HCT116 (cell line): ENCODE results near the gene SELENOM.

ENCODE experiments used
- CTCF ChIP-seq, 3 experiments: fragments of 200-600 bp in 1 of 3; sonication (generic) in 1 of 3; IDR thresholded peaks in 2 of 3; conservative IDR thresholded peaks in 1 of 3; 2 replicates each; pipeline ENCODE4 v1.5.1; 2012 to 2017; ENCODE audit warnings: low read depth in 2 of 3, low read length in 2 of 3, antibody characterized with exemption in 1 of 3, borderline replicate concordance in 1 of 3, control low read depth in 1 of 3, mild to moderate bottlenecking in 1 of 3, mixed read lengths in 1 of 3, mixed run types in 1 of 3, moderate library complexity in 1 of 3; ENCODE audit not compliant: insufficient read depth in 1 of 3
- EGR1 ChIP-seq: IDR thresholded peaks from 2 replicates; pipeline ENCODE4 v1.6.1; 2012; ENCODE audit warnings: low read depth
- EZH2 ChIP-seq: fragments of 200-600 bp; sonication (generic); IDR thresholded peaks from 2 replicates; pipeline ENCODE4 v1.6.1; 2017; ENCODE audit warnings: antibody characterized with exemption, mixed run types
- FOSL1 ChIP-seq: IDR thresholded peaks from 2 replicates; pipeline ENCODE4 v1.6.1; 2012; ENCODE audit warnings: low read depth
- MAX ChIP-seq: IDR thresholded peaks from 2 replicates; pipeline ENCODE4 v1.6.1; 2012
- POLR2A ChIP-seq: IDR thresholded peaks from 2 replicates; pipeline ENCODE4 v1.7.0; 2011; ENCODE audit warnings: borderline replicate concordance; ENCODE audit not compliant: insufficient read depth, insufficient read length; ENCODE audit errors: extremely low read depth
- POLR2AphosphoS5 ChIP-seq: IDR thresholded peaks from 2 replicates; pipeline ENCODE4 v1.6.1; 2011; ENCODE audit warnings: mild to moderate bottlenecking, low read depth, low read length, moderate library complexity
- SIN3A ChIP-seq: IDR thresholded peaks from 2 replicates; pipeline ENCODE4 v1.6.1; 2012; ENCODE audit warnings: low read depth
- ZNF274 ChIP-seq: fragments of 200-500 bp; sonication (Bioruptor generic); IDR thresholded peaks from 2 replicates; pipeline ENCODE4 v1.6.1; 2014; ENCODE audit warnings: mild to moderate bottlenecking, low read depth, low read length, inconsistent platforms
- TF ChIP-seq, protein P1 (sequence below): IDR thresholded peaks from 2 replicates; pipeline ENCODE4 v1.6.1; 2012; ENCODE audit warnings: low read depth

GRCh38 chr22:31083923-31084810 lies 23.2 kb downstream of the SELENOM start:
- TF ChIP-seq CTCF (IDR thresholded peaks at IDR 0.05 in 2 of 3, conservative IDR thresholded peaks at IDR 0.05 in 1 of 3; ENCODE audit: borderline replicate concordance in 1 of 3, insufficient read depth in 1 of 3, low read depth in 2 of 3, low read length in 2 of 3), result no peak
- TF ChIP-seq POLR2A, result no peak
- TF ChIP-seq MAX, result no peak
- TF ChIP-seq POLR2AphosphoS5, result no peak
- TF ChIP-seq EGR1, result no peak
- no peak for TF ChIP-seq FOSL1
- TF ChIP-seq EZH2, result no peak
- no peak for TF ChIP-seq ZNF274
- no peak for TF ChIP-seq SIN3A
- TF ChIP-seq, protein P1, sequence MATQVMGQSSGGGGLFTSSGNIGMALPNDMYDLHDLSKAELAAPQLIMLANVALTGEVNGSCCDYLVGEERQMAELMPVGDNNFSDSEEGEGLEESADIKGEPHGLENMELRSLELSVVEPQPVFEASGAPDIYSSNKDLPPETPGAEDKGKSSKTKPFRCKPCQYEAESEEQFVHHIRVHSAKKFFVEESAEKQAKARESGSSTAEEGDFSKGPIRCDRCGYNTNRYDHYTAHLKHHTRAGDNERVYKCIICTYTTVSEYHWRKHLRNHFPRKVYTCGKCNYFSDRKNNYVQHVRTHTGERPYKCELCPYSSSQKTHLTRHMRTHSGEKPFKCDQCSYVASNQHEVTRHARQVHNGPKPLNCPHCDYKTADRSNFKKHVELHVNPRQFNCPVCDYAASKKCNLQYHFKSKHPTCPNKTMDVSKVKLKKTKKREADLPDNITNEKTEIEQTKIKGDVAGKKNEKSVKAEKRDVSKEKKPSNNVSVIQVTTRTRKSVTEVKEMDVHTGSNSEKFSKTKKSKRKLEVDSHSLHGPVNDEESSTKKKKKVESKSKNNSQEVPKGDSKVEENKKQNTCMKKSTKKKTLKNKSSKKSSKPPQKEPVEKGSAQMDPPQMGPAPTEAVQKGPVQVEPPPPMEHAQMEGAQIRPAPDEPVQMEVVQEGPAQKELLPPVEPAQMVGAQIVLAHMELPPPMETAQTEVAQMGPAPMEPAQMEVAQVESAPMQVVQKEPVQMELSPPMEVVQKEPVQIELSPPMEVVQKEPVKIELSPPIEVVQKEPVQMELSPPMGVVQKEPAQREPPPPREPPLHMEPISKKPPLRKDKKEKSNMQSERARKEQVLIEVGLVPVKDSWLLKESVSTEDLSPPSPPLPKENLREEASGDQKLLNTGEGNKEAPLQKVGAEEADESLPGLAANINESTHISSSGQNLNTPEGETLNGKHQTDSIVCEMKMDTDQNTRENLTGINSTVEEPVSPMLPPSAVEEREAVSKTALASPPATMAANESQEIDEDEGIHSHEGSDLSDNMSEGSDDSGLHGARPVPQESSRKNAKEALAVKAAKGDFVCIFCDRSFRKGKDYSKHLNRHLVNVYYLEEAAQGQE, result no peak
